OCI-LY7 (cell line): ENCODE measurements around the gene WWTR1. TPM values are rescaled to one million over a fixed set of nuclear protein-coding genes. Genes with fewer than 3 reads are reported as not detected.

Experiments used
- BruUV-seq: library from RNA; stranded (reverse); fragments of 400-500 nt; replicated peaks from 2 replicates; lab custom pipeline; 2021; lab: Mats Ljungman, UMichigan
- CTCF ChIA-PET: fragments of 300-600 bp; sonication (Branson Sonifier 250); formaldehyde crosslinking; loops from one replicate; lab custom pipeline; 2022; ENCODE audit warnings: antibody characterized with exemption; ENCODE audit not compliant: unreplicated experiment; lab: Charles Lee
- POLR2A ChIA-PET: fragments of 300-600 bp; sonication (Branson Sonifier 250); formaldehyde crosslinking; loops from one replicate; lab custom pipeline; 2022; ENCODE audit warnings: antibody characterized with exemption; lab: Charles Lee
- DNase-seq: peaks from one replicate; pipeline ENCODE4 v3.0.0-alpha.2; 2015; ENCODE audit warnings: low spot score
- H2AFZ ChIP-seq: fragments of 200-600 bp; sonication (generic), shearing (Covaris generic); 2 replicates; pipeline ENCODE4 v1.6.1; 2014; ENCODE audit warnings: mild to moderate bottlenecking, antibody characterized with exemption, low read length, moderate library complexity
- H3K27ac ChIP-seq: fragments of 200-600 bp; sonication (generic); 2 replicates; pipeline ENCODE4 v1.5.1; 2014; ENCODE audit warnings: mixed run types, low read depth, mild to moderate bottlenecking, moderate library complexity, low read length, inconsistent platforms; ENCODE audit not compliant: poor library complexity, severe bottlenecking
- H3K36me3 ChIP-seq: fragments of 200-600 bp; sonication (generic); 2 replicates; pipeline ENCODE4 v1.6.1; 2014; ENCODE audit warnings: mild to moderate bottlenecking, antibody characterized with exemption, low read length, moderate library complexity, mixed read lengths; ENCODE audit not compliant: insufficient read depth
- H3K4me1 ChIP-seq: fragments of 200-600 bp; sonication (generic); 2 replicates; pipeline ENCODE4 v1.5.1; 2014; ENCODE audit warnings: mild to moderate bottlenecking, low read length; ENCODE audit not compliant: insufficient read depth, poor library complexity, severe bottlenecking
- H3K4me2 ChIP-seq: fragments of 200-600 bp; sonication (generic); 2 replicates; pipeline ENCODE4 v1.6.1; 2014; ENCODE audit warnings: mild to moderate bottlenecking, low read length
- H3K4me3 ChIP-seq: fragments of 200-600 bp; sonication (generic); 2 replicates; pipeline ENCODE4 v1.5.1; 2014; ENCODE audit warnings: mild to moderate bottlenecking, low read depth, low read length; ENCODE audit not compliant: poor library complexity, severe bottlenecking
- H3K79me2 ChIP-seq: fragments of 200-600 bp; sonication (generic); 2 replicates; pipeline ENCODE4 v1.6.1; 2016; ENCODE audit warnings: low read depth, mild to moderate bottlenecking, low read length, moderate library complexity, mixed read lengths; ENCODE audit not compliant: insufficient read depth
- H3K9me2 ChIP-seq: fragments of 200-600 bp; sonication (generic); 2 replicates; pipeline ENCODE4 v1.6.1; 2016; ENCODE audit warnings: mild to moderate bottlenecking, low read length, mixed read lengths; ENCODE audit not compliant: insufficient read depth
- H3K9me3 ChIP-seq: fragments of 200-600 bp; sonication (generic); 2 replicates; pipeline ENCODE4 v1.6.1; 2014; ENCODE audit warnings: mild to moderate bottlenecking, mixed run types, low read length, mixed read lengths
- H4K20me1 ChIP-seq: fragments of 200-600 bp; sonication (generic); 2 replicates; pipeline ENCODE4 v1.6.1; 2014; ENCODE audit warnings: mild to moderate bottlenecking, antibody characterized with exemption, low read length, moderate library complexity, mixed read lengths; ENCODE audit not compliant: insufficient read depth
- EZH2phosphoT487 ChIP-seq: fragments of 200-600 bp; sonication (generic); IDR thresholded peaks from 2 replicates; pipeline ENCODE4 v1.6.1; 2018; ENCODE audit warnings: low read depth, borderline replicate concordance, mild to moderate bottlenecking, mixed run types, antibody characterized with exemption, low read length, moderate library complexity, mixed read lengths
- intact Hi-C: fragments of 100-400 bp; cut with micrococcal nuclease; formaldehyde crosslinking; loops from one replicate; pipeline ENCODE4 v1.10.0; 2022; ENCODE audit not compliant: unreplicated experiment
- total RNA-seq, 2 experiments: library from RNA; depleted of rRNA in 1 of 2; stranded (reverse); fragments of >200 nt in 1 of 2; shearing (Covaris generic) in 1 of 2; gene quantifications; 2 replicates each; pipeline ENCODE4 v1.2.3, GENCODE V29; 2014 to 2022
- TF ChIP-seq, protein P1 (sequence below): fragments of 200-600 bp; sonication (generic); conservative IDR thresholded peaks from 2 replicates; pipeline ENCODE4 v1.5.1; 2014; ENCODE audit warnings: mild to moderate bottlenecking, antibody characterized with exemption, low read length, moderate library complexity, mixed read lengths

Gene WWTR1
- total RNA-seq, 2 experiments from 2014 or later = 0.15 TPM; not detected in 1

DNA sequence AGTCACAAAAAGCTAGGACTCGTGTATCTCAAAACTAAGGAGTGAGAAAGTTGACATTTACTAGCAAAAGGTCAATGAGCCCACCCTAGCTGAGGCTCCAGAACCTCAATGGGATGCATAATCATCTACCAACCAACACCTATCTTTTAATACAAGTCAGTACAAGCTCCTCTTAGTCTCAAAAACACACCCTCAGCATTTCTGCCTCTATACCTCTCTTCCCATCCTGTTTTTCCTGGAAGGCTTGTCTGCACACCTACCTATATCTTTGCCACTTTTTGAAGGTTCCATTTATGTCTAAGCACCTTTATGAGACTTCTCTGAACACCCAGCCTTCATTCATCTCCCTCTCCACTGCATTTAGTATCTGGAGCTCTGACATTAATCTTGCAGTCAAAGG is 10.0 kb downstream of the WWTR1 start:
- BruUV-seq = no TSS peak
- no peak overlapping the region for H2AFZ ChIP-seq
- no peaks in the 10 kb centered on the region for H4K20me1 ChIP-seq
- H3K79me2 ChIP-seq = no peaks in the 10 kb centered on the region
- H3K36me3 ChIP-seq = no peaks in the 10 kb centered on the region
- H3K4me3 ChIP-seq = no peak overlapping the region
- intact Hi-C loops = no loop called here
- ChIA-PET POLR2A (interaction anchor here (0.7 to 1.4 kb wide), 3 partner anchors 9 to 24 kb away, joined by 4 to 7 read pairs (median 5); no protein-coding TSS in a partner anchor), CTCF (no interaction called here)
- DNase-seq = no peak
- no peak overlapping the region for H3K27ac ChIP-seq
- H3K4me1 ChIP-seq = no peaks in the 10 kb centered on the region
- TF ChIP-seq, protein P1, sequence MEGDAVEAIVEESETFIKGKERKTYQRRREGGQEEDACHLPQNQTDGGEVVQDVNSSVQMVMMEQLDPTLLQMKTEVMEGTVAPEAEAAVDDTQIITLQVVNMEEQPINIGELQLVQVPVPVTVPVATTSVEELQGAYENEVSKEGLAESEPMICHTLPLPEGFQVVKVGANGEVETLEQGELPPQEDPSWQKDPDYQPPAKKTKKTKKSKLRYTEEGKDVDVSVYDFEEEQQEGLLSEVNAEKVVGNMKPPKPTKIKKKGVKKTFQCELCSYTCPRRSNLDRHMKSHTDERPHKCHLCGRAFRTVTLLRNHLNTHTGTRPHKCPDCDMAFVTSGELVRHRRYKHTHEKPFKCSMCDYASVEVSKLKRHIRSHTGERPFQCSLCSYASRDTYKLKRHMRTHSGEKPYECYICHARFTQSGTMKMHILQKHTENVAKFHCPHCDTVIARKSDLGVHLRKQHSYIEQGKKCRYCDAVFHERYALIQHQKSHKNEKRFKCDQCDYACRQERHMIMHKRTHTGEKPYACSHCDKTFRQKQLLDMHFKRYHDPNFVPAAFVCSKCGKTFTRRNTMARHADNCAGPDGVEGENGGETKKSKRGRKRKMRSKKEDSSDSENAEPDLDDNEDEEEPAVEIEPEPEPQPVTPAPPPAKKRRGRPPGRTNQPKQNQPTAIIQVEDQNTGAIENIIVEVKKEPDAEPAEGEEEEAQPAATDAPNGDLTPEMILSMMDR = no peak
- TF ChIP-seq EZH2phosphoT487 = no peak
- H3K4me2 ChIP-seq = no peak overlapping the region
- no peaks in the 10 kb centered on the region for H3K9me2 ChIP-seq
- H3K9me3 ChIP-seq = no peaks in the 10 kb centered on the region

DNA sequence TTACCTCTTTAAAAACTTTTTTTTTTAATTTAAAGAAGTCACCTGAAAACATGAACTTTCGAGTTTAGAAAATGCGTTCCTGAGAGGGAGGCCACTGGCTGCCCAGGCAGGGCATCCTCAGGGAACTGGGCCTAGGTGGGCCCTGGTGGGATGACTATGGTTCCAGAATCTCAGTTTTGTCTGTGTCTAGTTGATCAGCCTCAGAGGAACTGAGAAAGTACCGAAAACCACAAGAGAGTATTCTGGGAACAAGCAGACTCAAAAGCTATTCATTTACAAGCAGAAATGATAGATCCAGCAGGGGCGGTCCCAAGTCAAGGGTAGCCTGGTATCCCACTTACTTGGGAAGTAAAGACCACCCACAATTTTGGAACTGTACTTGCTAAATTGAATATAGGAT is 10.5 kb downstream of the WWTR1 start:
- no peak for TF ChIP-seq EZH2phosphoT487
- TF ChIP-seq, protein P1 = no peak
- Histone ChIP-seq H3K4me3 (no peak overlapping the region), H3K4me2 (no peak overlapping the region), H3K4me1 (no peaks in the 10 kb centered on the region), H3K79me2 (no peaks in the 10 kb centered on the region), H2AFZ (no peak overlapping the region), H3K9me2 (no peaks in the 10 kb centered on the region), H3K27ac (no peak overlapping the region), H4K20me1 (no peaks in the 10 kb centered on the region), H3K36me3 (no peaks in the 10 kb centered on the region), H3K9me3 (no peaks in the 10 kb centered on the region)
- no TSS peak for BruUV-seq
- DNase-seq = no peak
- ChIA-PET CTCF (no interaction called here), POLR2A (interaction anchor here (0.7 to 1.4 kb wide), 4 partner anchors 8 to 83 kb away, joined by 4 to 7 read pairs (median 4); no protein-coding TSS in a partner anchor)
- intact Hi-C loops = no loop called here

DNA sequence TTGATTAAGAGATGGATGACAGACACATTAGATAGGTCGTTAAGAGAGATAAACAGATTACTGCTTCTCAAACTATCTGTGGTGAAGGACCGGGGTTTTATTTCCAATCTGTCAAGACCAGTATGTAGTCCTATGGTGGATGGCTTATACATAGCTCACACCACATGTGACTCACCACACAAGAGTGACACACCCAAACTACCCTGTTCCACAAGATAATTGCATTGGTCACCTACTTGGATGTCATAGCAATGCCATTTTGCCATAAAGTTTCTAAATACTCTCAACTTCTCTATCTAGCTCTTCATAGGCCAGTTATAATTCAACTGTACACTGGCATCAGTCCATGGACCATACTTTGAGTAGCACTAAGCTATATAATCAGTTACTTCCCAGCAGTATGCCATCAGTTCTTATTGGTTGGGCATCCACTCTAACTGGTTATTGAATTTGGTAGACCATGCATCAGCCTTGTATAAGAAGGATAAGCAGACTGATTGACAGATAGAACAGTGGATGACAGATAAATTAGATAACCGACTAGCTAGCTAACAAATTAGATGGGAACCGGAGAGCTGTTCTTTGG is 11.6 kb downstream of the WWTR1 start:
- ChIA-PET POLR2A (interaction anchor here (0.6 to 1.0 kb wide), 2 partner anchors 84 to 382 kb away, joined by 4 to 5 read pairs; no protein-coding TSS in a partner anchor), CTCF (no interaction called here)
- Histone ChIP-seq H3K36me3 (no peaks in the 10 kb centered on the region), H3K9me2 (no peaks in the 10 kb centered on the region), H3K27ac (no peak overlapping the region), H3K4me2 (no peak overlapping the region), H3K4me1 (no peaks in the 10 kb centered on the region), H2AFZ (no peak overlapping the region), H3K79me2 (no peaks in the 10 kb centered on the region), H4K20me1 (no peaks in the 10 kb centered on the region), H3K9me3 (no peaks in the 10 kb centered on the region), H3K4me3 (no peak overlapping the region)
- DNase-seq = no peak
- no TSS peak for BruUV-seq
- no peak for TF ChIP-seq EZH2phosphoT487
- intact Hi-C loops = no loop called here
